Upper lobe of right lung (tissue), 1 donor: ENCODE data around the gene ADGRD1. TPM values are rescaled to one million over a fixed set of nuclear protein-coding genes. Genes with fewer than 3 reads are reported as not detected.
A peak's percentile ranks its signal among the peaks of the same experiment; 100 is the strongest.

ENCODE experiments used
- ATAC-seq: fragments of 200-7000 bp; cut with Tn5 transposase; one replicate; pipeline ENCODE4 v1.9.1; 2020; ENCODE audit warnings: mild to moderate bottlenecking, moderate library complexity
- DNase-seq: peaks from one replicate; pipeline ENCODE4 v3.0.0-alpha.2; 2020
- H3K27ac ChIP-seq: fragments of 200-600 bp; one replicate; pipeline ENCODE4 v1.8.0; 2022
- H3K27me3 ChIP-seq: fragments of 200-600 bp; one replicate; pipeline ENCODE4 v1.8.0; 2022; ENCODE audit warnings: mild to moderate bottlenecking
- H3K36me3 ChIP-seq: fragments of 200-600 bp; one replicate; pipeline ENCODE4 v1.8.0; 2022
- H3K4me1 ChIP-seq: fragments of 200-600 bp; one replicate; pipeline ENCODE4 v1.8.0; 2022
- H3K4me3 ChIP-seq: fragments of 200-600 bp; one replicate; pipeline ENCODE4 v1.8.0; 2022; ENCODE audit warnings: mild to moderate bottlenecking
- H3K9me3 ChIP-seq: fragments of 200-600 bp; one replicate; pipeline ENCODE4 v1.8.0; 2022
- CTCF ChIP-seq: fragments of 200-600 bp; IDR thresholded peaks from one replicate; pipeline ENCODE4 v1.8.0; 2022; ENCODE audit warnings: antibody characterized with exemption
- intact Hi-C: fragments of 100-400 bp; cut with DNase I; formaldehyde crosslinking; loops from one replicate; pipeline ENCODE4 v1.11.0; 2022
- total RNA-seq: library from RNA; stranded (reverse); fragmentation: NEBNext Ultra II Directional; extraction: Animal tissue kit (Norgen Biotek cat#: 25700); gene quantifications from one replicate; pipeline ENCODE4 v1.2.1, GENCODE V29; 2021
- donor health status: DM: no; HTN: yes; CAD: no; lungs with severe emphysema.

Gene ADGRD1
- total RNA-seq, 1 donor from 2014 or later: 113 TPM

- Histone ChIP-seq H3K9me3 (no peaks in the 10 kb centered on the region), H3K36me3 (peaks cover 25% of the 10 kb centered on the region), H3K4me1 (no peaks in the 10 kb centered on the region), H3K4me3 (no peak overlapping the region), H3K27me3 (no peaks in the 10 kb centered on the region), H3K27ac (no peak overlapping the region)
- ATAC-seq (peak; percentile 8), DNase-seq (peak; percentile 49)
- intact Hi-C loops: no loop called here
- TF ChIP-seq CTCF: no peak
Observed at GRCh38 chr12:131085125-131085815, 131.6 kb downstream of the ADGRD1 start.

GRCh38 chr12:131085816-131086591, 132.3 kb downstream of the ADGRD1 start:
- DNase-seq (peak; percentile 54), ATAC-seq (no peak)
- H3K27ac ChIP-seq: no peak overlapping the region
- H3K4me3 ChIP-seq: no peak overlapping the region
- TF ChIP-seq CTCF: no peak
- H3K4me1 ChIP-seq: no peaks in the 10 kb centered on the region
- H3K36me3 ChIP-seq: peaks cover 26% of the 10 kb centered on the region
- H3K9me3 ChIP-seq: no peaks in the 10 kb centered on the region
- intact Hi-C loops: no loop called here
- H3K27me3 ChIP-seq: no peaks in the 10 kb centered on the region

- no peak for ATAC-seq
- Histone ChIP-seq H3K36me3 (peaks cover 26% of the 10 kb centered on the region), H3K27ac (no peak overlapping the region), H3K4me1 (no peaks in the 10 kb centered on the region), H3K27me3 (no peaks in the 10 kb centered on the region), H3K9me3 (no peaks in the 10 kb centered on the region), H3K4me3 (no peak overlapping the region)
- TF ChIP-seq CTCF: no peak
- DNase-seq: peak; percentile 60
- intact Hi-C loops: no loop called here
Observed at GRCh38 chr12:131087302-131087818, 133.7 kb downstream of the ADGRD1 start.

GRCh38 chr12:131087991-131088700, 134.4 kb downstream of the ADGRD1 start:
- TF ChIP-seq CTCF: no peak
- Histone ChIP-seq H3K4me3 (no peak overlapping the region), H3K4me1 (no peaks in the 10 kb centered on the region), H3K27ac (no peak overlapping the region), H3K9me3 (no peaks in the 10 kb centered on the region), H3K36me3 (peaks cover 26% of the 10 kb centered on the region), H3K27me3 (no peaks in the 10 kb centered on the region)
- ATAC-seq: no peak
- intact Hi-C loops: no loop called here
- peak; percentile 54 for DNase-seq

GRCh38 chr12:131088701-131089530, 135.2 kb downstream of the ADGRD1 start:
- no peak overlapping the region for H3K4me3 ChIP-seq
- H3K9me3 ChIP-seq: no peaks in the 10 kb centered on the region
- no peak for TF ChIP-seq CTCF
- peaks cover 26% of the 10 kb centered on the region for H3K36me3 ChIP-seq
- no peak overlapping the region for H3K27ac ChIP-seq
- no peak for ATAC-seq
- peak; percentile 61 for DNase-seq
- no peaks in the 10 kb centered on the region for H3K27me3 ChIP-seq
- intact Hi-C loops: no loop called here
- H3K4me1 ChIP-seq: no peaks in the 10 kb centered on the region
